ENCODE results near the gene SLC12A7. TPM values are rescaled to one million over a fixed set of nuclear protein-coding genes. Genes with fewer than 3 reads are reported as not detected.

The SLC12A7 gene
- total and polyA plus RNA-seq, 9 of the 15 experiments (the other 6 are each of a cell fraction or from before 2014, with no cell fraction given), result 0.01 to 3.1 (median 0.56) TPM

DNA sequence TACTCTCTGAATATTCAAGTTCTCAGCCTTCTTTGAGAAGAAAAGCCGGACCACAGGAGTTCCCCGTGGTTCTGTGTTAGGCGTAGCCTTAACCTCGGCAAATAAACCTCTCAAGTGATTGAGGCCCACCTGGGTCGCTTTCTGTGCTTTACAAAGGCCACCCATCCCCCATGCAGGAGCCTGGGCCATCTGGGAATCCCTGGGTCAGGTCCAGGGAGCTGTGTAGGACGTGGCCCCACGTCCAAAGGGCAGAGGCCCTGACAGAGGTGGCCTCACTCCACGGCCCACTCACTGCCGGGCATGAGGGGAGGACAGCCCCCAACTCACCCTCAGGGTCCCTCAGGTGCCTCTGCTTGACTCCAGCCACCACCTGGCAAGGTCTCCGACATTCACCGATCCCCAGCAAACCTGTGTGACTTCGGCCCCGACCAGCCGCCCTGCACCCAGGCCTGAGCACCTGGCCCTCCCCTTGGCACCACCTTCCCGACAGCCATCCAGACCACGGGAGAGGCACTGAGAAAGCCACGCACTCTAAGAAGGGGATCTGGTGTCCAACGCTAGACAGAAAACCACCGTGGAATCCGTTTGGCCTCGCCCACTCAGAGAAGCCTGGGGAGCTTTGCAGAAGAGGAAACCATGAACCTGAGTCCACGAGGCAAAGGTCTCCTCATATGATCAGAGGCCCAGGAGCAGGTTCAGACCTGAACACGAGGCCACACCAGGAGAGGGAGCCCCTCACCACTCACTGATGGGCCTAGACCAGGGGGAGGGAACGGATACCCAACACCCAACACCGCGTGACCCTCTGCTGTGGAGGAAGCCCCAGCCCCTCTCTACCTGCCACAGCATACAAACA, 4.5 kb downstream of the SLC12A7 start:
- no peaks in the 10 kb centered on the region for H3K79me2 ChIP-seq (ENCODE audit: control insufficient read depth, insufficient read depth, low read length)
- BruUV-seq (replicated peaks), result no TSS peak

More for the DNA sequence above, 4.5 kb downstream of the SLC12A7 start:
- peaks cover 44 to 97% of the 10 kb centered on the region in 2 experiments; a peak in 4 of 5 replicates for H3K4me1 ChIP-seq (replicated peaks in 1 of 2; ENCODE audit: control insufficient read depth in 2 of 2, insufficient read depth in 2 of 2, low read length in 2 of 2)
- no peaks in the 10 kb centered on the region for H3K9me1 ChIP-seq (ENCODE audit: control insufficient read depth, insufficient read depth, low read length)
- no peak overlapping the region for H3K4me2 ChIP-seq (ENCODE audit: insufficient read depth, low read length)
- H3K27ac ChIP-seq (ENCODE audit: extremely low read depth, low read depth, low read length), result no peak overlapping the region
- TF ChIP-seq RBM25 (IDR thresholded peaks at IDR 0.05; ENCODE audit: low read depth, low read length, severe bottlenecking), result no peak
- TF ChIP-seq KDM5B (IDR thresholded peaks at IDR 0.05; ENCODE audit: insufficient replicate concordance, low read depth, low read length), result peak; percentile 8
- TF ChIP-seq, protein P1, sequence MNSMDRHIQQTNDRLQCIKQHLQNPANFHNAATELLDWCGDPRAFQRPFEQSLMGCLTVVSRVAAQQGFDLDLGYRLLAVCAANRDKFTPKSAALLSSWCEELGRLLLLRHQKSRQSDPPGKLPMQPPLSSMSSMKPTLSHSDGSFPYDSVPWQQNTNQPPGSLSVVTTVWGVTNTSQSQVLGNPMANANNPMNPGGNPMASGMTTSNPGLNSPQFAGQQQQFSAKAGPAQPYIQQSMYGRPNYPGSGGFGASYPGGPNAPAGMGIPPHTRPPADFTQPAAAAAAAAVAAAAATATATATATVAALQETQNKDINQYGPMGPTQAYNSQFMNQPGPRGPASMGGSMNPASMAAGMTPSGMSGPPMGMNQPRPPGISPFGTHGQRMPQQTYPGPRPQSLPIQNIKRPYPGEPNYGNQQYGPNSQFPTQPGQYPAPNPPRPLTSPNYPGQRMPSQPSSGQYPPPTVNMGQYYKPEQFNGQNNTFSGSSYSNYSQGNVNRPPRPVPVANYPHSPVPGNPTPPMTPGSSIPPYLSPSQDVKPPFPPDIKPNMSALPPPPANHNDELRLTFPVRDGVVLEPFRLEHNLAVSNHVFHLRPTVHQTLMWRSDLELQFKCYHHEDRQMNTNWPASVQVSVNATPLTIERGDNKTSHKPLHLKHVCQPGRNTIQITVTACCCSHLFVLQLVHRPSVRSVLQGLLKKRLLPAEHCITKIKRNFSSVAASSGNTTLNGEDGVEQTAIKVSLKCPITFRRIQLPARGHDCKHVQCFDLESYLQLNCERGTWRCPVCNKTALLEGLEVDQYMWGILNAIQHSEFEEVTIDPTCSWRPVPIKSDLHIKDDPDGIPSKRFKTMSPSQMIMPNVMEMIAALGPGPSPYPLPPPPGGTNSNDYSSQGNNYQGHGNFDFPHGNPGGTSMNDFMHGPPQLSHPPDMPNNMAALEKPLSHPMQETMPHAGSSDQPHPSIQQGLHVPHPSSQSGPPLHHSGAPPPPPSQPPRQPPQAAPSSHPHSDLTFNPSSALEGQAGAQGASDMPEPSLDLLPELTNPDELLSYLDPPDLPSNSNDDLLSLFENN (IDR thresholded peaks at IDR 0.05; ENCODE audit: low read depth in 2 of 2, low read length in 2 of 2), result no peak
- TF ChIP-seq ZNF143 (CRISPR knock-in tag; IDR thresholded peaks at IDR 0.05), result 0 out of 2 replicates have a peak, but pooled peaks have one; percentile 27
- TF ChIP-seq, protein P2, sequence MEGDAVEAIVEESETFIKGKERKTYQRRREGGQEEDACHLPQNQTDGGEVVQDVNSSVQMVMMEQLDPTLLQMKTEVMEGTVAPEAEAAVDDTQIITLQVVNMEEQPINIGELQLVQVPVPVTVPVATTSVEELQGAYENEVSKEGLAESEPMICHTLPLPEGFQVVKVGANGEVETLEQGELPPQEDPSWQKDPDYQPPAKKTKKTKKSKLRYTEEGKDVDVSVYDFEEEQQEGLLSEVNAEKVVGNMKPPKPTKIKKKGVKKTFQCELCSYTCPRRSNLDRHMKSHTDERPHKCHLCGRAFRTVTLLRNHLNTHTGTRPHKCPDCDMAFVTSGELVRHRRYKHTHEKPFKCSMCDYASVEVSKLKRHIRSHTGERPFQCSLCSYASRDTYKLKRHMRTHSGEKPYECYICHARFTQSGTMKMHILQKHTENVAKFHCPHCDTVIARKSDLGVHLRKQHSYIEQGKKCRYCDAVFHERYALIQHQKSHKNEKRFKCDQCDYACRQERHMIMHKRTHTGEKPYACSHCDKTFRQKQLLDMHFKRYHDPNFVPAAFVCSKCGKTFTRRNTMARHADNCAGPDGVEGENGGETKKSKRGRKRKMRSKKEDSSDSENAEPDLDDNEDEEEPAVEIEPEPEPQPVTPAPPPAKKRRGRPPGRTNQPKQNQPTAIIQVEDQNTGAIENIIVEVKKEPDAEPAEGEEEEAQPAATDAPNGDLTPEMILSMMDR (IDR thresholded peaks at IDR 0.05 in 2 of 3, conservative IDR thresholded peaks at IDR 0.05 in 1 of 3; ENCODE audit: insufficient read depth in 2 of 3, low read depth in 1 of 3, low read length in 3 of 3), result peak in 1 of 3 experiments; percentile 23; a peak in 1 of 6 replicates
- no peak for TF ChIP-seq ZNF146 (CRISPR knock-in tag; IDR thresholded peaks at IDR 0.05; ENCODE audit: unreplicated experiment)
- whole genome bisulfite sequencing (ENCODE audit: insufficient coverage, low coverage, missing lambda C conversion rate), result 44% methylated on average over 25 of the region's 26 CpGs
- ChIA-PET CTCF (ENCODE audit: low intra/inter-chr PET ratio) (no interaction called here), POLR2A (interaction anchor here (2.2 to 2.3 kb wide), 2 partner anchors 8 to 11 kb away, joined by 10 to 18 read pairs; no protein-coding TSS in a partner anchor)
- FAIRE-seq (no peak), DNase-seq (ENCODE audit: extremely low read depth in 1 of 4, low spot score in 3 of 4) (no peak), ATAC-seq (no peak)
- no peak overlapping the region for H3K4me3 ChIP-seq
- H3K27me3 ChIP-seq (ENCODE audit: control insufficient read depth in 2 of 2, insufficient read depth in 2 of 2, low read length in 2 of 2), result peaks cover 0 to 14% of the 10 kb centered on the region in 2 experiments; a peak in 1 of 5 replicates
- H3K9me3 ChIP-seq (replicated peaks; ENCODE audit: control insufficient read depth, insufficient read depth, low read depth, low read length), result no peaks in the 10 kb centered on the region
- peak overlapping the region; percentile 2; the same call in 1 of the 2 replicates for H2AFZ ChIP-seq (ENCODE audit: low read depth, low read length)
- in situ Hi-C loops (cut with MboI), result no loop called here
- no peaks in the 10 kb centered on the region for H3K36me3 ChIP-seq (ENCODE audit: control insufficient read depth, insufficient read depth, low read length)
- H4K20me1 ChIP-seq (replicated peaks; ENCODE audit: control insufficient read depth, insufficient read depth, low read length), result peaks cover 4% of the 10 kb centered on the region; the same call in 1 of the 2 replicates
- intact Hi-C loops (cut with micrococcal nuclease), result no loop called here
- H3K9ac ChIP-seq (ENCODE audit: insufficient read depth in 1 of 2, low read depth in 2 of 2, low read length in 2 of 2), result peak overlapping the region in 1 of 2 experiments; percentile 30; a peak in 2 of 4 replicates

All from K562 (cell line).